GM21529 (cell line): ENCODE results near the gene ARMH3.

Experiments
- ATAC-seq: cut with Tn5 transposase; IDR thresholded peaks from one replicate; pipeline ENCODE4 v1.9.1; 2021; ENCODE audit not compliant: unreplicated experiment

ARMH3 gene

GRCh38 chr10:101940916-101941315 lies 115.1 kb downstream of the ARMH3 start:
- ATAC-seq, result no peak

GRCh38 chr10:101939729-101940128 lies 116.2 kb downstream of the ARMH3 start:
- no peak for ATAC-seq

- no peak for ATAC-seq
These were observed 116.8 kb downstream of the ARMH3 start for GRCh38 chr10:101939008-101939648.

GRCh38 chr10:101938305-101939007 lies 117.5 kb downstream of the ARMH3 start:
- ATAC-seq, result no peak

- ATAC-seq, result no peak
These were observed 120.5 kb downstream of the ARMH3 start for GRCh38 chr10:101935431-101935830.

- no peak for ATAC-seq
These were observed 121.2 kb downstream of the ARMH3 start for GRCh38 chr10:101934686-101935305.

GRCh38 chr10:101933976-101934375 lies 122.0 kb downstream of the ARMH3 start:
- no peak for ATAC-seq

GRCh38 chr10:101932183-101932582 lies 123.8 kb downstream of the ARMH3 start:
- ATAC-seq, result no peak

- ATAC-seq, result no peak
These were observed 130.9 kb downstream of the ARMH3 start for GRCh38 chr10:101925027-101925426.

GRCh38 chr10:101923256-101923655 lies 132.7 kb downstream of the ARMH3 start:
- ATAC-seq, result no peak

GRCh38 chr10:101922846-101923245 lies 133.1 kb downstream of the ARMH3 start:
- ATAC-seq, result no peak

- no peak for ATAC-seq
These were observed 135.4 kb downstream of the ARMH3 start for GRCh38 chr10:101920546-101920945.

- no peak for ATAC-seq
These were observed 136.8 kb downstream of the ARMH3 start for GRCh38 chr10:101919026-101919770.

- no peak for ATAC-seq
These were observed 143.3 kb downstream of the ARMH3 start for GRCh38 chr10:101912561-101913179.

- no peak for ATAC-seq
These were observed 149.3 kb downstream of the ARMH3 start for GRCh38 chr10:101906586-101907183.

- ATAC-seq, result no peak
These were observed 150.7 kb downstream of the ARMH3 start for GRCh38 chr10:101905251-101905650.

GRCh38 chr10:101903827-101904550 lies 152.0 kb downstream of the ARMH3 start:
- peak; percentile 77 for ATAC-seq

- no peak for ATAC-seq
These were observed 153.2 kb downstream of the ARMH3 start for GRCh38 chr10:101902820-101903145.

- no peak for ATAC-seq
These were observed 153.7 kb downstream of the ARMH3 start for GRCh38 chr10:101902032-101902819.
